Mucosa of stomach (tissue), 1 donor: ENCODE data around the gene ARMC2.
"Not testable (repeated sequence)": the region's sequence is repeated elsewhere in the genome, so short reads cannot be mapped to it uniquely, and the experiment has no call there.

Experiments
- H3K27me3 ChIP-seq: one replicate; pipeline ENCODE4 v1.7.0; 2013; ENCODE audit warnings: mild to moderate bottlenecking, low read length; ENCODE audit not compliant: control insufficient read depth, insufficient read depth
- H3K36me3 ChIP-seq: one replicate; pipeline ENCODE4 v1.7.0; 2013; ENCODE audit warnings: low read length; ENCODE audit not compliant: control insufficient read depth, insufficient read depth
- H3K4me1 ChIP-seq: one replicate; pipeline ENCODE4 v1.7.0; 2013; ENCODE audit warnings: mild to moderate bottlenecking, low read length; ENCODE audit not compliant: control insufficient read depth, insufficient read depth
- H3K4me3 ChIP-seq: one replicate; pipeline ENCODE4 v1.7.0; 2013; ENCODE audit warnings: low read length
- H3K9ac ChIP-seq: one replicate; pipeline ENCODE4 v1.7.0; 2013; ENCODE audit warnings: mild to moderate bottlenecking, low read length, moderate library complexity
- H3K9me3 ChIP-seq: one replicate; pipeline ENCODE4 v1.7.0; 2013; ENCODE audit warnings: mild to moderate bottlenecking, low read length, moderate library complexity; ENCODE audit not compliant: control insufficient read depth
- donor health status: Pancreatic carcinoma.

The ARMC2 gene

DNA sequence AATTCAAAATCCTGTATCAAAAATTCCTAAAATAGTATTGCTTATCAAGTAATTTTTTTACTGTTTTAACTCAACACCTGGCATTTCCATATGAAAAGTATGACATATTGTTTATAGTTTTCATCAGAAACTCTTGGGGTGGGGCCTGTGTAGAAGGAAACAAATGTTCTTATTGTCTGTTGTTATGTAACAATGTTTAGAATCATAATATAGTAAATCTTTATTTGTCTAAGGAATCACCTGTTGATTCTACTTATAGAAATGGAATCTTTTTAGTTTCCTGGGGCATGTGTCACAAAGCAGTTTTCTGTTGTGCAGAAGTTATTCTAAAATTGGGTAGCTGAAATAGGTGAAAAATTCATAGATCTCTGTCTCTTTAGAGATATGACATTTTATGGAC lies 4.9 kb downstream of the ARMC2 start:
- Histone ChIP-seq H3K4me3 (no peak overlapping the region), H3K27me3 (no peaks in the 10 kb centered on the region), H3K9me3 (no peaks in the 10 kb centered on the region), H3K9ac (no peak overlapping the region), H3K4me1 (no peaks in the 10 kb centered on the region), H3K36me3 (no peaks in the 10 kb centered on the region)

DNA sequence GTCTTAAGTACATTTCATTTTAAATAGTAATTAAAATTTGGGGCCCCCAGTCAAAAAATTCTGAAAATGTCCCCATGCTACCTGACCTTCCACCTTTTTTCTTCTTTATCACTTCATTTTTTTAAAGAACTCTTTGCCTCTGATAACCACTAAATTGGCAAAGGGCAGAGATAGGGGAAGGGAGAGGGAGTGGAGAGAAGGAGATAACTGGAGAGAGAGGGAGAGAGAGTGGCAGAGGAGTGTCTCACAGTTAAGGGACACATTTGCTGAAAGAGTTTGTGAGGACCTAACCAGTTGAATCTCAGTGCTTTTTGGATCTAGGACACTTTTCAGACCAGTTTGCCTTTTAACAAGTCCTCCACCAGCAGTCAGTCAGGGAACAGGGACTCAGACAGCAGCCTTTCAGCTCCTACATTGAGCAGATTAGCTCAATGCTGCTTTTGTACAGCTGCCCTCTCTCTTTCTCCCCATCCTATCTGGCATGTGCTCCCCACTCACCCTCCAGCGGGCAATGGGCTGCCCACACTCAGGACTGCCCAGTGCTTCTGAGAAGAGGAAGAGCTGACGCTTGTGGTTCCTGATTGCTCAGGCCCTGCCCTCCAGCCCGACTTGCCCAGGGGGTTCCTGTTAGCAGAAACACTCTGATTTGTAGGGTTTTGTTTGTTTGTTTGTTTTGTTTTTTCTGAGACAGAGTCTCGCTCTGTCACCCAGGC lies 14.4 kb downstream of the ARMC2 start:
- Histone ChIP-seq H3K36me3 (no peaks in the 10 kb centered on the region), H3K9ac (no peak overlapping the region), H3K4me1 (no peaks in the 10 kb centered on the region), H3K27me3 (no peaks in the 10 kb centered on the region), H3K9me3 (no peaks in the 10 kb centered on the region), H3K4me3 (no peak overlapping the region)

DNA sequence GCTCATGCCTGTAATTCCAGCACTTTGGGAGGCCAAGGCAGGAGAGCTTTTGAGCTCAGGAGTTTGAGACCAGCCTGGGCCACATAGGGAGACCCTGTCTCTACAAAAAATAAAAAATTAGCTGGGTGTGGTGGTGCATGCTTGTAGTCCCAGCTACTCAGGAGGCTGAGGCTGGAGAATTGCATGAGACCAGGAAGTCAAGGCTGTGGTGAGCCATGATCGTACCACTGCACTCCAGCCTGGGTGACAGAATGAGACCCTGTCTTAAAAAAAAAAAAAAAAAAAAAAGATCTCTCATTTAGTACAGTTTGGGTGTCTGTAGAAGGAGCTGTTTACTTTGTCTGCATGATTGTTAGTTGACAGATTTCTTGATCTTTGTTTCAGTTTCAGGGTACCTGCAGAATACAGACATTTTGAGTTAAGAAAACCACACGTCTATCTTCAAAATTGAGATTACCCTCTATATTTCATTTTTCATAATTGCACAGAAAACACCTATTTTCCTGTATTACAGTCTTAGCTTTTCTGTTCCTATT lies 17.6 kb downstream of the ARMC2 start:
- not testable (repeated sequence) for H3K9ac ChIP-seq, H3K36me3 ChIP-seq, H3K27me3 ChIP-seq, H3K4me3 ChIP-seq, H3K4me1 ChIP-seq, H3K9me3 ChIP-seq

GRCh38 chr6:108866798-108867197 lies 18.6 kb downstream of the ARMC2 start:
- Histone ChIP-seq H3K9me3 (no peaks in the 10 kb centered on the region), H3K9ac (no peak overlapping the region), H3K36me3 (no peaks in the 10 kb centered on the region), H3K27me3 (no peaks in the 10 kb centered on the region), H3K4me1 (no peaks in the 10 kb centered on the region), H3K4me3 (no peak overlapping the region)

- no peaks in the 10 kb centered on the region for H3K9me3 ChIP-seq
- no peak overlapping the region for H3K9ac ChIP-seq
Measured at GRCh38 chr6:108868647-108869046, 20.4 kb downstream of the ARMC2 start.

GRCh38 chr6:108869876-108870275 lies 21.7 kb downstream of the ARMC2 start:
- Histone ChIP-seq H3K27me3 (no peaks in the 10 kb centered on the region), H3K4me1 (no peaks in the 10 kb centered on the region), H3K9me3 (no peaks in the 10 kb centered on the region), H3K36me3 (no peaks in the 10 kb centered on the region), H3K9ac (no peak overlapping the region), H3K4me3 (no peak overlapping the region)

More at GRCh38 chr6:108868647-108869046, 20.4 kb downstream of the ARMC2 start:
- Histone ChIP-seq H3K27me3 (no peaks in the 10 kb centered on the region), H3K4me3 (no peak overlapping the region), H3K36me3 (no peaks in the 10 kb centered on the region), H3K4me1 (no peaks in the 10 kb centered on the region)

GRCh38 chr6:108870357-108870756 lies 22.1 kb downstream of the ARMC2 start:
- H3K36me3 ChIP-seq = no peaks in the 10 kb centered on the region
- H3K27me3 ChIP-seq = no peaks in the 10 kb centered on the region
- no peaks in the 10 kb centered on the region for H3K4me1 ChIP-seq
- H3K9me3 ChIP-seq = no peaks in the 10 kb centered on the region
- H3K9ac ChIP-seq = no peak overlapping the region
- no peak overlapping the region for H3K4me3 ChIP-seq

DNA sequence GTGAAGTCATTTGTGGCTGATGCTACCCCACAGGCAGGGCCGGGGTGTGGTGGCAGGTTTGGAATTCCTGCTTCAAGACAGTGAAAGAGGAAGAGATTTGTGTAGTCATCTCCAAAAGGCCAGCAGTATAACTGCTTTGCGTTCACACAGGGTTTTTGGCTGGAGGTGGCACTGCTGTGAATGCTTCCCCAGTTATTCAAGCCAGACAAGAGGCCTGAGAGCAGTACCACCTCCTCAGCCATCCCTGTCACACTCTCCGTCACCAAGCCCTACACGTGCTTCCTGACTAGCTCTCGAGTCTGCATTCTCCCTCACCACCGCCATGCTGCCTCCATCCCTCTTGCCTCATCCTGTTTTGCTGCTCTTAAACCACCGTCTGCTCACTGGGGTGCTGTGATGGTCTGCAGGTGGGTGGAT lies 23.9 kb downstream of the ARMC2 start:
- Histone ChIP-seq H3K9ac (no peak overlapping the region), H3K9me3 (no peaks in the 10 kb centered on the region), H3K4me1 (no peaks in the 10 kb centered on the region), H3K4me3 (no peak overlapping the region), H3K27me3 (no peaks in the 10 kb centered on the region), H3K36me3 (no peaks in the 10 kb centered on the region)

- Histone ChIP-seq H3K4me1 (no peaks in the 10 kb centered on the region), H3K9ac (no peak overlapping the region), H3K9me3 (no peaks in the 10 kb centered on the region), H3K27me3 (no peaks in the 10 kb centered on the region), H3K36me3 (no peaks in the 10 kb centered on the region), H3K4me3 (no peak overlapping the region)
Measured at GRCh38 chr6:108872575-108872974, 24.4 kb downstream of the ARMC2 start.

DNA sequence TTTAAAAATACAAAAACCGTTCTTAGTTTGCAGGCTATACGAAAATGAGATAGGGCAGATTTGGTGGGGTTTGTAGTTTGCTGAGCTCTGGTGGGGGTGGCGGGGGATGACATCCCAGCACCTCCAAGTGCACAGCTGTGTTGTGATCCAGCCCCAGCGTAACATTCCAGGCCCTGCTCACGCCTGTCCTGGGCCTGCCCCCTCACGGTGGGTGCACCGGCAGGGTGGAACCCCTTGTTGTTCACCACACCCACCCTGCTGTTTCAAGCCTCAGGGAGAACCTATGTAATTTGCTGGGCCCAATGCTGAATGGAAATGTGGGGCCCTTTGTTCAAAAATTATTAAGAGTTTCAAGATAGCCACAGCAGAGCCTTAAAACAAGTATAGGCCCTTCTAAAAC lies 25.0 kb downstream of the ARMC2 start:
- Histone ChIP-seq H3K36me3 (no peaks in the 10 kb centered on the region), H3K27me3 (no peaks in the 10 kb centered on the region), H3K9me3 (no peaks in the 10 kb centered on the region), H3K4me3 (no peak overlapping the region), H3K9ac (no peak overlapping the region), H3K4me1 (no peaks in the 10 kb centered on the region)

DNA sequence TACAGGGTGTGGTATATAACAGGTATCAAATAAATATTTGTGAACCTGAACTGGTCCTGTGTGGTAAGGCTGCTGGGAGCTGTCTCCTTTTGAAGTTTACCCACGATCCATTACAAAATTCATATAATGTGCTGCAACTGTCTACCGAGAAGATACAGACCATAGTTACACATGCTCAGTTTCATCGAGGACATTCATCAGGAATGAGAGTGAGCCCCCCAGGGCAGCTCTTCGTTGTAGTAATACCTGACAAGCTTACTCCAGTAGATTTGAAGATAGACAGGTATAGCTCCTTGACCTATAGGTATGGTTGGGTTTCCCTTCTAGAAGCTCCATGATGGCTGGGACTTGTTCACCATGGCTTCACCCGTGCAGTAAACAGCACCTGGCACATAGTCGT lies 25.7 kb downstream of the ARMC2 start:
- Histone ChIP-seq H3K9me3 (no peaks in the 10 kb centered on the region), H3K4me3 (no peak overlapping the region), H3K27me3 (no peaks in the 10 kb centered on the region), H3K9ac (no peak overlapping the region), H3K36me3 (no peaks in the 10 kb centered on the region), H3K4me1 (no peaks in the 10 kb centered on the region)

DNA sequence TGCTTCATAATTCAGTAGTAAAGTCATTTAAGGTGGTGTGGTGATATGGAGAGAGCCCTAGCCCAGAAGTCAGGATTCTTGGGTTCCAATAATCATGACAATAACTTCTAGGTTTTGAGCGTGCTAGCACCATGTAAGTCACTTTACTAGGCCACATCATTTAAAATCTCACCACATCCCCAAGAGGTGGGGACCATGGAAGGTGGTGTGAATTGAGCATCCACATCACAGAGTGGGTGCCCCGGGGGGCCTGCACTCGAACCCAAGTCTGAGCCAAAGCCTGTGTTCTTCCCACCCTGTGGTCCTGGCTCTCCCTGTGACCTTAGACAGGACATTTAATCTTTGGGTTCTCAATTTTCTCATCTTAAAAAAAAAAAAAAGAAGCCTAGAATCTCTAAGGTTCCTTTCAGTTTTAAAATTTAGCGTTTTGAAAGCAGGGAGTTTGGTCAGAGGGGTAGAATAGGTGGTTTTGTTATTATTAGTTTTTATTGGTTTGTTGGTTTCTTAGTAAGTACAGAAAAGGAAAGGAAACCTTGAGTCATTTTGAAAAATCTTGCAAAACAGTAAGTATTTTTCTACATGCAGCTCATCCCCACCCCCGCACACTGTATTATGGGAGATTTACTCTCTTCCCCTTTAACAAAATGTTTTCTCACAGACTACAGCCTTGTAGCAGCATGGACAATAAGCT lies 26.4 kb downstream of the ARMC2 start:
- Histone ChIP-seq H3K9me3 (no peaks in the 10 kb centered on the region), H3K4me1 (no peaks in the 10 kb centered on the region), H3K4me3 (no peak overlapping the region), H3K36me3 (no peaks in the 10 kb centered on the region), H3K9ac (no peak overlapping the region), H3K27me3 (no peaks in the 10 kb centered on the region)
